ENCODE measurements around the gene KLHL22.

The KLHL22 gene

GRCh38 chr22:20436307-20436767, 59.3 kb downstream of the KLHL22 start:
- TF ChIP-seq CTCF (IDR thresholded peaks at IDR 0.05; ENCODE audit: insufficient read depth, missing control alignments) = no peak
- DNase-seq (ENCODE audit: insufficient read length, low spot score) (peak; percentile 57), FAIRE-seq (no peak)

- no peak for DNase-seq (ENCODE audit: insufficient read length, low spot score)
- no peak for FAIRE-seq
- TF ChIP-seq CTCF (IDR thresholded peaks at IDR 0.05; ENCODE audit: insufficient read depth, missing control alignments) = no peak
These were observed 59.9 kb downstream of the KLHL22 start for GRCh38 chr22:20435436-20436306.

- TF ChIP-seq CTCF (IDR thresholded peaks at IDR 0.05; ENCODE audit: insufficient read depth, missing control alignments) = no peak
- DNase-seq (ENCODE audit: insufficient read length, low spot score) = no peak
- no peak for FAIRE-seq
These were observed 60.8 kb downstream of the KLHL22 start for GRCh38 chr22:20434773-20435172.

GRCh38 chr22:20434264-20434751, 61.3 kb downstream of the KLHL22 start:
- no peak for TF ChIP-seq CTCF (IDR thresholded peaks at IDR 0.05; ENCODE audit: insufficient read depth, missing control alignments)
- DNase-seq (ENCODE audit: insufficient read length, low spot score) (peak; percentile 24), FAIRE-seq (no peak)

DNA sequence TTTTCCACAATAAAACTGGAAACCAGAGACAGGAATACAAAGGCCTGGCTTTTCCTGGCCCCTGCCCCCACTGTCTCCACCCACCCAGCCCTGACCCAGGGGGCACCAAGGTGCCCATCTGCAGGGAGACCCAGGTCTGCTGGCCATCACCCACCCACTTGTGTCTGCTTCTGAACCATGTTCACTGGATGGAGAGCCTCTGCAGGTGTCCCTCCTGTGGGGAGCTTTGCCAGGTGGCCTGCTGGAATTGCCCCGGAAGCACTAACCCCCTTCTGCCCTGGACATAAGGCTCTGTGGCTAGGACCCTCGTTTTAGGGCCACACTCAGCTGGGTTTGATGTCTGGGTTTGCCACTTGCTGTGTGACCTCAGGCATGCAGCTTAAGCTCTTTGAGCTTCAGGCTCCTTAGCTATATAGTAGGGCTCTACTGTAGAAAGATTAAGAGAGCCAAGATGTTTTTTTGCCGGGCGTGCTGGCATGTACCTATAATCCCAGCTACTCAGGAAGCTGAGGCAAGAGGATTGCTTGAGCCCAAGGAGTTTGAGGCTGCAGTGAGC, 61.8 kb downstream of the KLHL22 start:
- no peak for TF ChIP-seq CTCF (IDR thresholded peaks at IDR 0.05; ENCODE audit: insufficient read depth, missing control alignments)
- DNase-seq (ENCODE audit: insufficient read length, low spot score) = peak; percentile 54
- no peak for FAIRE-seq

GRCh38 chr22:20433191-20433590, 62.4 kb downstream of the KLHL22 start:
- DNase-seq (ENCODE audit: insufficient read length, low spot score) = no peak
- no peak for TF ChIP-seq CTCF (IDR thresholded peaks at IDR 0.05; ENCODE audit: insufficient read depth, missing control alignments)
- FAIRE-seq = no peak

DNA sequence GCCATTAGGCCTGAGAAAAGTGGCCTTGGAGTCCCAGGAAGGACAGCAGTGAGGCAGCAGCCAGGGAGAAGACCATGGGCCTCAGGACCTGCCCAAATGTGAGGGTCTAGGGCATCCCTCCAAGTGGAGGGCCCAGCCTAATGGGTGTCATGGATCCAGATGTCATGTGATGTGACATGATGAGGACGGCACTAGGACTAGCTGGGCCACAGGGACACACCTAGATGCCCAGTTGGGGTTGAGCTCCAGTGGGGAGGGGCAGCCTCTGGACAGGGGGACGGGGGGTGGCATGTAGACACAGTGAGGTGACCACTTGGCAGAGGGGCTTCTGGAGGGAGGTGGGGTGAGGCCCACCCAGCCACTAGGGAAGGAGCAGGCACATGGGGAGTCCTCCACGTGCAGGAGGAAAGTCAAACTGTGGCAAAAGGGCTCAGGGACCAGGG, 63.3 kb downstream of the KLHL22 start:
- FAIRE-seq = no peak
- no peak for DNase-seq (ENCODE audit: insufficient read length, low spot score)
- TF ChIP-seq CTCF (IDR thresholded peaks at IDR 0.05; ENCODE audit: insufficient read depth, missing control alignments) = no peak

Measured in D721Med (cell line).